Fibroblast of villous mesenchyme (primary cell): Measurements from ENCODE around the gene KLHL30. TPM values are rescaled to one million over a fixed set of nuclear protein-coding genes. Genes with fewer than 3 reads are reported as not detected.

Source experiments
- DNase-seq: peaks from one replicate; pipeline ENCODE4 v3.0.0-alpha.2; 2010; ENCODE audit warnings: low read depth
- H3K4me3 ChIP-seq: 2 replicates; pipeline ENCODE4 v1.5.1; 2011; ENCODE audit warnings: low read depth, mild to moderate bottlenecking, low read length
- CTCF ChIP-seq: IDR thresholded peaks from 2 replicates; pipeline ENCODE4 v1.5.1; 2012; ENCODE audit warnings: low read depth, mild to moderate bottlenecking, low read length; ENCODE audit not compliant: insufficient read depth
- total RNA-seq: library from RNA; depleted of rRNA; stranded (reverse); fragments of >200 nt; gene quantifications from 2 replicates; pipeline ENCODE4 v1.2.3, GENCODE V29; 2012

KLHL30 gene
- total RNA-seq, 1 donor: 0.43 TPM

GRCh38 chr2:238171575-238172187 is 33.2 kb downstream of the KLHL30 start:
- TF ChIP-seq CTCF: no peak
- no peak for DNase-seq
- H3K4me3 ChIP-seq: no peak overlapping the region

GRCh38 chr2:238172439-238172838 is 34.0 kb downstream of the KLHL30 start:
- DNase-seq: no peak
- H3K4me3 ChIP-seq: no peak overlapping the region
- no peak for TF ChIP-seq CTCF

GRCh38 chr2:238173692-238174091 is 35.2 kb downstream of the KLHL30 start:
- DNase-seq: no peak
- peak; percentile 17 for TF ChIP-seq CTCF
- H3K4me3 ChIP-seq: no peak overlapping the region

- TF ChIP-seq CTCF: no peak
- DNase-seq: no peak
- no peak overlapping the region for H3K4me3 ChIP-seq
Measured at GRCh38 chr2:238174291-238174690, 35.8 kb downstream of the KLHL30 start.

GRCh38 chr2:238174701-238175100 is 36.2 kb downstream of the KLHL30 start:
- TF ChIP-seq CTCF: no peak
- no peak overlapping the region for H3K4me3 ChIP-seq
- DNase-seq: no peak

GRCh38 chr2:238176613-238177012 is 38.1 kb downstream of the KLHL30 start:
- no peak for TF ChIP-seq CTCF
- H3K4me3 ChIP-seq: no peak overlapping the region
- peak; percentile 59 for DNase-seq

GRCh38 chr2:238180554-238180953 is 42.1 kb downstream of the KLHL30 start:
- H3K4me3 ChIP-seq: no peak overlapping the region
- TF ChIP-seq CTCF: no peak
- DNase-seq: no peak
